Body of pancreas (tissue), 4 donors: Measurements from ENCODE around the gene RGS11.

Source experiments
- CTCF ChIP-seq, 7 experiments: fragments of 450-650 bp in 4 of 7; fragments of 200-600 bp in 3 of 7; sonication (generic) in 3 of 7; IDR thresholded peaks; one replicate each; pipeline ENCODE4 v1.5.1; 2016 to 2019; ENCODE audit warnings: antibody characterized with exemption in 7 of 7
- POLR2A ChIP-seq, 3 donors: fragments of 450-650 bp; IDR thresholded peaks; one replicate each; pipeline ENCODE4 v1.6.1; 2016; ENCODE audit warnings: antibody characterized with exemption in 3 of 3, mild to moderate bottlenecking in 2 of 3

- TF ChIP-seq CTCF (IDR thresholded peaks at IDR 0.05) (no peak), POLR2A (IDR thresholded peaks at IDR 0.05) (no peak)
These were observed 32.1 kb upstream of the RGS11 start for GRCh38 chr16:307691-308312.
